A375 (cell line): ENCODE results near the gene PLEKHH2. TPM values are rescaled to one million over a fixed set of nuclear protein-coding genes. Genes with fewer than 3 reads are reported as not detected.

Experiments used
- small RNA-seq: library from RNA; depleted of rRNA; stranded (forward); fragments of <200 nt; gene quantifications from one replicate; pipeline ENCODE3, GENCODE V24; 2014
- total RNA-seq: library from RNA; depleted of rRNA; stranded (reverse); fragments of >200 nt; shearing (Covaris generic); gene quantifications from 2 replicates; pipeline ENCODE4 v1.2.3, GENCODE V29; 2014; rRNA removed

PLEKHH2 gene
- 3.5 and 3.6 TPM in 2 replicates for total RNA-seq

DNA sequence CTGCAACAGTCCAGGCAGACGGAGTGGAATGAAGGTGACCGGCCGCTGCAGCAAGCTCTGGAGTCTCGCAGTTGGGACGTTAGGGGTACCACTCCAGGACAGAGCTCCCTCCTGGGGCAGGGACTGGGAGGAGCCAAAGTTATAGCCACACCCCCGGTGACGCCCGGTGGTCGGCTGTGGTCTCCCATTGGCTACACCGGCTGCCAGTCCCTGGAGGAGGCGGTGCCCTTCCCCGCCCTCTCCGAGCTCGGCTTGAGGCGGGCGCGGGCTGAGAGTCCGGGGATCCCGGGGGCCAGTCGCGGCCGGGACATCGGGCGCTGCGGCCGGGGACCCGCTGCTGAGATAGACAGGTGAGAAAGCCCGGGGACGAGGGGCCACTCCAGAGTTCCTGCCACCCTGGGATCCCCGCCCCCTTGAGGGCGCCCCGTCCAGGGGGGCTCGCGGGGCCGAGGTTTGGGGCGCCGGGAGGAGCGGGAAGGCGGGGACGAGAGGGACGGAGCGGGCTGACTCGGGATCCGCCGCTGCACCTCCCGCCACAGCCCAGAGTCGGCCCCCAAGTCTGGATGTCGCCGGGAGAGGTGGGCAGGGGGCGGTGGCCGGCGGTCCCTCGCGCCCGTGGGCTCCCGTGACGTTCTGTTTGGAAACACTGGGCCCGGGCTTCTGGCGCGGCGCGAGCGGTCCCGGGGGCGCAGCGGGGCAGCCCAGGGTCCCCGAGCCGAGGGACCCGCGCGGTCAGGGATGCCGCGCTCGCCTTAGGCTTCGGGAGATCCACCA is at the start of gene PLEKHH2:
Gene PLEKHH2 (plus strand): TSS at position 231 of the 774 bp plus-strand sequence. CDS start 7,414 bp downstream, outside the sequence.

DNA sequence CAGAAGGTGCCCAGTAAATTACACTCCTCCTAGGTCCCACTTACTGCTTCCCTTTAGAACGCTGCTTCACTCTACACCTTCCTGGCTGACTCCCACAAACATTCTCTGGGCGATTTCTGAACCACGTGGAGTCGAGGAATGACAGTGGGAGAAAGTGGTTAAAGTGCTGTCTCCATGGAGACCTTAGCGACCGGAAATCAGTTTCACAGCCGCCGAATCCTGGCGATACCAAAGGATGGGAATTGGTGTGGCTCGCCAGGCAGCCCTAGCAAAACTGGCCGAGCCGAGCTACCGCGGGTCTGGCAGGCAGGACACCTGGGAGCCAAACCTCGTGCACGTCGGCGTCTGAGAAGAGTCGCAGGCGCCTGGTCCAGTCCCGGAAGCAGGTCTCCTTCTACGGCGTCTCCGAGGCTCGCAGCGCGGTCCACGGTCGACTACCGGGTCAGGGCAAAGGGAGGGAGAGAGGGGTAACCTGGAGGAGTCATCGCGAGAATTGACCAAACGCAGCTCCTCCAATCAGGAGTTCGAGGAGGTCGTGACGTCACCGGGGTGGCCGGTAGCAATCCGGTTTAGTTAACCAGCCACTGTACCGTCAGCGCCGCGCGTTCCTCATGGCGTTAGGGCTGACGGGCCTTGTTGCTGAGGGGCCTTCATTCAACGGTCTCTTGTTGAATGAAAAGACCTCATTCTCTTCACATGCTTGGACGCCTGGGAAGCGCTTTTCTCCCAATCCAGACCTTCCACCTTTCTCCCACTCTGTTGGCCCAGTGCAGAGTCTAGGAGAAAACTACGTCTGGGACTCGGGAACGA is 41.3 kb upstream of the PLEKHH2 start, which contains the start of gene THADA:
Gene THADA (minus strand): TSS at position 436 of the 810 bp plus-strand sequence. CDS start 3,646 bp downstream, outside the sequence.

GRCh38 chr2:43676322-43677050 is 39.4 kb downstream of the PLEKHH2 start, which contains the start of gene C1GALT1C1L:
Gene C1GALT1C1L, minus strand, starts transcription at chr2:43676429. Its CDS starts 107 bp downstream, at chr2:43676322.

GRCh38 chr2:43773876-43774613 is 137.0 kb downstream of the PLEKHH2 start, which contains the start of gene DYNC2LI1:
Gene DYNC2LI1, plus strand, starts transcription at chr2:43774039. Its CDS starts 100 bp downstream, at chr2:43774139.

Small RNA genes within 50 kb of the gene (small RNA-seq; reads per million reads assigned to genes)
- gene RF00019 (not detected), gene RN7SKP66 (not detected)

Other genes starting within 250 kb of the PLEKHH2 start
- 38.1 and 72.4 TPM in 2 replicates for gene THADA, start 41.2 kb upstream of the PLEKHH2 start, total RNA-seq
- gene C1GALT1C1L, start 39.2 kb downstream of the PLEKHH2 start, total RNA-seq = 1.1 and 3.3 TPM in 2 replicates
- 17.2 and 29.1 TPM in 2 replicates for gene DYNC2LI1, start 136.8 kb downstream of the PLEKHH2 start, total RNA-seq
- gene ABCG5, start 201.6 kb downstream of the PLEKHH2 start, total RNA-seq = not detected in 2 replicates
- not detected in 2 replicates for gene ABCG8, start 201.7 kb downstream of the PLEKHH2 start, total RNA-seq